A549 (cell line): ENCODE results near the gene CNTN1. TPM values are rescaled to one million over a fixed set of nuclear protein-coding genes. Genes with fewer than 3 reads are reported as not detected.
A peak's percentile ranks its signal among the peaks of the same experiment; 100 is the strongest.

Experiments
- ATAC-seq, 2 experiments: fragments of 200-7000 bp in 1 of 2; fragments of >200 bp in 1 of 2; cut with Nextera tagmentation in 1 of 2; cut with Tn5 transposase in 1 of 2; 3 replicates each; pipeline versions ENCODE4 v1.8.0 to v1.9.1; 2018 to 2020; ENCODE audit warnings: mild to moderate bottlenecking in 1 of 2, moderate library complexity in 1 of 2
- CTCF ChIA-PET: fragments of 300-600 bp; sonication (Branson Sonifier 250); formaldehyde crosslinking; extraction: SDS; loops from one replicate; lab custom pipeline; 2021; ENCODE audit warnings: antibody characterized with exemption, inconsistent platforms; lab: Yijun Ruan, JAX
- POLR2A ChIA-PET: fragments of 350-600 bp; formaldehyde crosslinking; extraction: SDS; loops from one replicate; lab custom pipeline; 2021; ENCODE audit warnings: antibody characterized with exemption, inconsistent platforms; lab: Yijun Ruan, JAX
- DNase-seq, 2 experiments: peaks; one replicate each; pipeline versions ENCODE4 v3.0.0 to v3.0.0-alpha.2; 2011 to 2016; ENCODE audit warnings: low read depth in 1 of 2, low spot score in 1 of 2
- FAIRE-seq: peaks from 2 replicates; lab custom pipeline; 2011; peaks lifted over from hg19 to GRCh38; lab: Jason Lieb, UNC
- H3K27ac ChIP-seq, 2 experiments: fragments of >200 bp; sonication (Bioruptor Twin); formaldehyde crosslinking; 3 replicates each; pipeline ENCODE4 v1.5.1; 2016 to 2017
- H3K4me1 ChIP-seq: fragments of >200 bp; sonication (Bioruptor Twin); formaldehyde crosslinking; 3 replicates; pipeline ENCODE4 v1.6.1; 2016
- H3K4me2 ChIP-seq: fragments of >200 bp; sonication (Bioruptor Twin); formaldehyde crosslinking; 3 replicates; pipeline ENCODE4 v1.6.1; 2016
- H3K4me3 ChIP-seq: fragments of >200 bp; sonication (Bioruptor Twin); formaldehyde crosslinking; 3 replicates; pipeline ENCODE4 v1.5.1; 2016
- H3K9me3 ChIP-seq: fragments of >200 bp; sonication (Bioruptor Twin); formaldehyde crosslinking; 3 replicates; pipeline ENCODE4 v1.6.1; 2016
- CHD2 ChIP-seq: fragments of 150-350 bp; IDR thresholded peaks from 2 replicates; pipeline ENCODE4 v1.6.1; 2014; ENCODE audit warnings: low read length; ENCODE audit not compliant: partially characterized antibody
- CTCF ChIP-seq: fragments of >200 bp; sonication (Bioruptor Twin); formaldehyde crosslinking; IDR thresholded peaks from 3 replicates; pipeline ENCODE4 v1.5.1; 2016
- EHF ChIP-seq: fragments of 250-450 bp; sonication (Bioruptor Pico); IDR thresholded peaks from 2 replicates; pipeline ENCODE4 v1.5.0; 2020; ENCODE audit warnings: mild to moderate bottlenecking
- EP300 ChIP-seq, 2 experiments: fragments of >200 bp; sonication (Bioruptor Twin); formaldehyde crosslinking; IDR thresholded peaks; 2 replicates in 1 of 2; 3 replicates in 1 of 2; pipeline ENCODE4 v1.6.1; 2016 to 2017
- FOSB ChIP-seq: fragments of 250-450 bp; sonication (Bioruptor Pico); IDR thresholded peaks from 2 replicates; pipeline ENCODE4 v1.5.0; 2020; ENCODE audit warnings: mild to moderate bottlenecking, moderate library complexity
- FOSL2 ChIP-seq, 2 experiments: fragments of 450-650 bp in 1 of 2; fragments of >200 bp in 1 of 2; sonication (Bioruptor Twin) in 1 of 2; formaldehyde crosslinking; IDR thresholded peaks; 2 replicates each; pipeline versions ENCODE4 v1.5.0 to v1.6.1; 2016 to 2020; ENCODE audit warnings: mild to moderate bottlenecking in 1 of 2, moderate library complexity in 1 of 2
- HOXB13 ChIP-seq: fragments of 250-450 bp; sonication (Bioruptor Pico); IDR thresholded peaks from 2 replicates; pipeline ENCODE4 v1.5.0; 2020; ENCODE audit warnings: low read depth, mild to moderate bottlenecking, moderate library complexity
- JUNB ChIP-seq: fragments of >200 bp; sonication (Bioruptor Twin); formaldehyde crosslinking; IDR thresholded peaks from 2 replicates; pipeline ENCODE4 v1.6.1; 2016
- MYC ChIP-seq: IDR thresholded peaks from 2 replicates; pipeline ENCODE4 v1.6.1; 2012; ENCODE audit warnings: mild to moderate bottlenecking, inconsistent platforms, low read length, improper control_type of control experiment, borderline replicate concordance
- POLR2A ChIP-seq: IDR thresholded peaks from 2 replicates; pipeline ENCODE4 v1.6.1; 2012; ENCODE audit warnings: mild to moderate bottlenecking, low read length
- POLR2AphosphoS2 ChIP-seq: conservative IDR thresholded peaks from 2 replicates; pipeline ENCODE4 v1.6.1; 2012; ENCODE audit warnings: low read length, improper control_type of control experiment, inconsistent platforms
- RAD21 ChIP-seq, 2 experiments: fragments of >200 bp in 1 of 2; sonication (Bioruptor Twin) in 1 of 2; formaldehyde crosslinking in 1 of 2; IDR thresholded peaks in 1 of 2; conservative IDR thresholded peaks in 1 of 2; 2 replicates in 1 of 2; 3 replicates in 1 of 2; pipeline ENCODE4 v1.6.1; 2012 to 2018; ENCODE audit warnings: inconsistent platforms in 1 of 2
- RCOR1 ChIP-seq: fragments of 150-350 bp; IDR thresholded peaks from 2 replicates; pipeline ENCODE4 v1.6.1; 2014; ENCODE audit warnings: antibody characterized with exemption, low read length, low read depth
- REST ChIP-seq: fragments of 200-600 bp; sonication (generic); IDR thresholded peaks from 2 replicates; pipeline ENCODE4 v1.6.1; 2016; ENCODE audit warnings: antibody characterized with exemption, mild to moderate bottlenecking, moderate library complexity
- TP53 ChIP-seq: fragments of 250-450 bp; sonication (Bioruptor Pico); IDR thresholded peaks from 2 replicates; pipeline ENCODE4 v1.5.0; 2021; ENCODE audit warnings: mild to moderate bottlenecking, moderate library complexity
- WGBS: methylation state at CpG from one replicate; pipeline ENCODE4 v1.1.6; 2017; ENCODE audit errors: missing lambda C conversion rate; 5-methylcytosine and 5-hydroxymethylcytosine counted together
- polyA plus RNA-seq, 4 experiments: library from polyadenylated mRNA; depleted of rRNA in 3 of 4; stranded (reverse); fragments of >200 nt; fragmentation: RNase III in 1 of 4; extraction: RNeasy Plus Mini Kit Qiagen cat#74134 plus additional on column Dnase treatment in 1 of 4; gene quantifications; 2 replicates in 3 of 4; 3 replicates in 1 of 4; pipeline ENCODE4 v1.2.3, GENCODE V29; 2011 to 2017
- TF ChIP-seq, protein P1 (sequence below): fragments of 250-450 bp; sonication (Bioruptor Pico); IDR thresholded peaks from 2 replicates; pipeline ENCODE4 v1.5.0; 2020; ENCODE audit warnings: low read depth, mild to moderate bottlenecking, moderate library complexity
- TF ChIP-seq, protein P2 (sequence below): fragments of >200 bp; sonication (Bioruptor Twin); formaldehyde crosslinking; IDR thresholded peaks from 3 replicates; pipeline ENCODE4 v1.6.1; 2016
- TF ChIP-seq, protein P3 (sequence below): IDR thresholded peaks from 2 replicates; pipeline ENCODE4 v1.6.1; 2012

CNTN1 gene
- polyA plus RNA-seq, 2 of the 4 experiments (the other 2 are of a cell fraction), result 69.7 to 175 TPM

- TF ChIP-seq REST, result no peak
- TF ChIP-seq MYC, result no peak
- TF ChIP-seq RCOR1, result no peak
- TF ChIP-seq EP300 (IDR thresholded peaks at IDR 0.05), result no peak
These were observed 250.1 kb downstream of the CNTN1 start (continued) for GRCh38 chr12:40942326-40942725.

DNA sequence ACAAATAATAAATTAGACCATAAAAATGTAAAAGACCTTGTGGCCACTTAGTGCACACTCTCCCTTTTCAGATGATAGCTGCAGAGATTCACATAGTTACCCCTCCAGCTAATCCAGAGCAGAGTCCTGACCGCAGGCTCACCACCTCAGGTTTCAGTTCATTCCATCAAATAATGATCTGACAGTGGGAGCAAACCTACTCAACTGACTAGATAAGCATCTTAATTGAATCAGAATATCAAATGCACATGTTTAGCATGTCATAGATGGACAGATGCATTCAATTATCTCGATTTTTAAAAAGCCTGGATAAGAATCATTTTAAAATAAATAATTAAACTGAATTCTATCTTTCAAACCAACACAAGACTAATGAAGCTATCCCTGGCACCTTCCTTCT is 253.5 kb downstream of the CNTN1 start:
- CTCF ChIA-PET, result interaction anchor here (0.6 to 2.3 kb wide), 8 partner anchors 9 to 1426 kb away, joined by 3 to 23 read pairs (median 4); no protein-coding TSS in a partner anchor
- FAIRE-seq, result no peak

GRCh38 chr12:40946612-40947194 is 254.5 kb downstream of the CNTN1 start:
- peak; percentile 18 to 51 for DNase-seq
- ChIA-PET CTCF (interaction anchor here (0.6 to 2.3 kb wide), 13 partner anchors 10 to 1426 kb away, joined by 3 to 23 read pairs (median 4); no protein-coding TSS in a partner anchor), POLR2A (no interaction called here)
- no peak for TF ChIP-seq POLR2A
- TF ChIP-seq, protein P1, sequence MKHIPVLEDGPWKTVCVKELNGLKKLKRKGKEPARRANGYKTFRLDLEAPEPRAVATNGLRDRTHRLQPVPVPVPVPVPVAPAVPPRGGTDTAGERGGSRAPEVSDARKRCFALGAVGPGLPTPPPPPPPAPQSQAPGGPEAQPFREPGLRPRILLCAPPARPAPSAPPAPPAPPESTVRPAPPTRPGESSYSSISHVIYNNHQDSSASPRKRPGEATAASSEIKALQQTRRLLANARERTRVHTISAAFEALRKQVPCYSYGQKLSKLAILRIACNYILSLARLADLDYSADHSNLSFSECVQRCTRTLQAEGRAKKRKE (CRISPR knock-in tag), result no peak
- TF ChIP-seq FOSL2 (IDR thresholded peaks at IDR 0.05), result no peak
- no peak for TF ChIP-seq FOSL2 (CRISPR knock-in tag; IDR thresholded peaks at IDR 0.05)
- TF ChIP-seq RAD21 (conservative IDR thresholded peaks at IDR 0.05 in 1 of 2, IDR thresholded peaks at IDR 0.05 in 1 of 2), result peak; percentile 83 to 92
- peak; percentile 75 for TF ChIP-seq CTCF
- TF ChIP-seq, protein P2, sequence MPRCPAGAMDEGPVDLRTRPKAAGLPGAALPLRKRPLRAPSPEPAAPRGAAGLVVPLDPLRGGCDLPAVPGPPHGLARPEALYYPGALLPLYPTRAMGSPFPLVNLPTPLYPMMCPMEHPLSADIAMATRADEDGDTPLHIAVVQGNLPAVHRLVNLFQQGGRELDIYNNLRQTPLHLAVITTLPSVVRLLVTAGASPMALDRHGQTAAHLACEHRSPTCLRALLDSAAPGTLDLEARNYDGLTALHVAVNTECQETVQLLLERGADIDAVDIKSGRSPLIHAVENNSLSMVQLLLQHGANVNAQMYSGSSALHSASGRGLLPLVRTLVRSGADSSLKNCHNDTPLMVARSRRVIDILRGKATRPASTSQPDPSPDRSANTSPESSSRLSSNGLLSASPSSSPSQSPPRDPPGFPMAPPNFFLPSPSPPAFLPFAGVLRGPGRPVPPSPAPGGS, result no peak
- no peak for TF ChIP-seq JUNB

More for the DNA sequence above, 253.5 kb downstream of the CNTN1 start:
- no peak for ATAC-seq
- POLR2A ChIA-PET, result no interaction called here
- WGBS, result 60% methylated on average over 2 of the region's 2 CpGs
- H3K4me3 ChIP-seq, result no peak overlapping the region
- no peak for TF ChIP-seq CHD2
- TF ChIP-seq POLR2AphosphoS2, result no peak
- TF ChIP-seq EHF, result no peak
- no peak for TF ChIP-seq HOXB13 (CRISPR knock-in tag)
- TF ChIP-seq, protein P3, sequence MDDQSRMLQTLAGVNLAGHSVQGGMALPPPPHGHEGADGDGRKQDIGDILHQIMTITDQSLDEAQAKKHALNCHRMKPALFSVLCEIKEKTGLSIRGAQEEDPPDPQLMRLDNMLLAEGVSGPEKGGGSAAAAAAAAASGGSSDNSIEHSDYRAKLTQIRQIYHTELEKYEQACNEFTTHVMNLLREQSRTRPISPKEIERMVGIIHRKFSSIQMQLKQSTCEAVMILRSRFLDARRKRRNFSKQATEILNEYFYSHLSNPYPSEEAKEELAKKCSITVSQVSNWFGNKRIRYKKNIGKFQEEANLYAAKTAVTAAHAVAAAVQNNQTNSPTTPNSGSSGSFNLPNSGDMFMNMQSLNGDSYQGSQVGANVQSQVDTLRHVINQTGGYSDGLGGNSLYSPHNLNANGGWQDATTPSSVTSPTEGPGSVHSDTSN, result no peak
- no peak for TF ChIP-seq TP53
- TF ChIP-seq REST, result no peak
- no peak for TF ChIP-seq FOSB (CRISPR knock-in tag)
- TF ChIP-seq, all 56 proteins: peak for 0
- no peak for DNase-seq
- Histone ChIP-seq H3K4me2 (no peak overlapping the region), H3K27ac (no peak overlapping the region), H3K9me3 (no peaks in the 10 kb centered on the region), H3K4me1 (peaks cover 13% of the 10 kb centered on the region)

More at GRCh38 chr12:40946612-40947194, 254.5 kb downstream of the CNTN1 start:
- 0% methylated on average over 1 of the region's 1 CpG for whole genome bisulfite sequencing
- no peak overlapping the region for H3K4me3 ChIP-seq
- peaks cover 13% of the 10 kb centered on the region for H3K4me1 ChIP-seq
- no peak overlapping the region for H3K4me2 ChIP-seq
- H3K9me3 ChIP-seq, result no peaks in the 10 kb centered on the region
- FAIRE-seq (peak; percentile 56), ATAC-seq (no peak)
- H3K27ac ChIP-seq, result no peak overlapping the region
